NCI-H748 (cell line): ENCODE measurements around the gene PRF1.
A peak's percentile ranks its signal among the peaks of the same experiment; 100 is the strongest.

Experiments
- DNase-seq: peaks from one replicate; lab custom pipeline; 2025; ENCODE audit not compliant: unreplicated experiment; lab: John Stamatoyannopoulos, UW

Gene PRF1

DNA sequence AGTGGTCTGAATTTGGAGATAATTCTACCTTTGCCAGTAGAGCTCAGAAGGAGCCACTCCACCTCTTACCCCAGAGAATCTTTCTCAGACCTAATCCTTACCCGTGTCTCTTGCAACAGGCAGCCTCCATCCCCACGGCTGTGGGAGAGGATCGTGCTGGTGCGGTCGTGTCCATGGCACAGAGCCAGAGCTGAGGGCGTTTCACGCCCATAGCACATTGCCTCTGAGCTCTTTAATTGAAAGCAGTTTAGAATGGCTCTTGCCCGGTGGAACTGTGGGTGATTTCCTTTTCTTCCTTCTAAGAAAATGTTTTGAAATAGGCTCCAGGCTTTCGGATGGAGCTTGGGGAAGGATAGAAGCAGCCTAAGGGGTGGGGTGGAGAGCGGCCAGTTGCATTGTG lies 41.5 kb downstream of the PRF1 start:
- peak; percentile 28 for DNase-seq

DNA sequence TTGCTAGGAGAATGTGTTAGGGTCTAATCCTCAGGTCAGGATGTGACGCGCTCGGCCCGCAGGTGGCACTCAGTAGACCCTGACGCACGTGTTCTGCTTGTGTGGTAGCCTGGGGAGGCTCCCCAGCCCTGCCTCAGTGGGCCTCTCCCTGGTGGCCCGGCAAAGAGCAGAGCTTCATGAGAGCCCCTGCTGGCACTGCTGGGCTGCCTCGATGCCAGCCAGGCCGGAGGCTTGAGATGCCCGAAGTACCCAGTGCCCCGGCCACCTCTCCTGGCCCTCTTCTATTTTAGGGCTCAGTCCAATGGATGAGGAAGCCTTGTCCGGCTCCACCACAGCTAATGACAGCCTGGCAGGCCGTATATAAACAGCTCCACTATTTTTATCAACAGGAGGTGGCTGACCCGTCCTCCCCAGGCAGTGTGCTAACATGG lies 42.0 kb downstream of the PRF1 start:
- DNase-seq = no peak

DNA sequence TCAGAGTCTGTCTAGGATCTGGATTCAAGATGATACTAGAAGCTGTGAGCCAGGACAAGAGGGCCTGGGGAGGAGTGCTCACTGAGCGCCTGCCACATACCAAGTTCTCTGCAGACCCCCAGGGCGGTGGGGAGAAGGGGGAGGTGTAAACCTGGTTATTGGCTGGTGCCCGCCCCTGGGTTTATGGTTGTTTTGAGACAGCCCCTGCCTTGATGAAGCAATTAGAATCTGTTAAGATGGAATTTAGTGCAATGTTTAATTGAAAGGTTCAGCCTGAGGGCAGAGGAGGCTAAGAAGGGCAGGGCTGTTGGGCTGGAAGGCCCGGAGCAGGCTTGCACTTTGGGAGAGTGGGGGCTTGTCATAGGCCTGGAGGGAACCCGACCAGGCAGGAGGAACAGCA lies 42.7 kb downstream of the PRF1 start:
- no peak for DNase-seq

DNA sequence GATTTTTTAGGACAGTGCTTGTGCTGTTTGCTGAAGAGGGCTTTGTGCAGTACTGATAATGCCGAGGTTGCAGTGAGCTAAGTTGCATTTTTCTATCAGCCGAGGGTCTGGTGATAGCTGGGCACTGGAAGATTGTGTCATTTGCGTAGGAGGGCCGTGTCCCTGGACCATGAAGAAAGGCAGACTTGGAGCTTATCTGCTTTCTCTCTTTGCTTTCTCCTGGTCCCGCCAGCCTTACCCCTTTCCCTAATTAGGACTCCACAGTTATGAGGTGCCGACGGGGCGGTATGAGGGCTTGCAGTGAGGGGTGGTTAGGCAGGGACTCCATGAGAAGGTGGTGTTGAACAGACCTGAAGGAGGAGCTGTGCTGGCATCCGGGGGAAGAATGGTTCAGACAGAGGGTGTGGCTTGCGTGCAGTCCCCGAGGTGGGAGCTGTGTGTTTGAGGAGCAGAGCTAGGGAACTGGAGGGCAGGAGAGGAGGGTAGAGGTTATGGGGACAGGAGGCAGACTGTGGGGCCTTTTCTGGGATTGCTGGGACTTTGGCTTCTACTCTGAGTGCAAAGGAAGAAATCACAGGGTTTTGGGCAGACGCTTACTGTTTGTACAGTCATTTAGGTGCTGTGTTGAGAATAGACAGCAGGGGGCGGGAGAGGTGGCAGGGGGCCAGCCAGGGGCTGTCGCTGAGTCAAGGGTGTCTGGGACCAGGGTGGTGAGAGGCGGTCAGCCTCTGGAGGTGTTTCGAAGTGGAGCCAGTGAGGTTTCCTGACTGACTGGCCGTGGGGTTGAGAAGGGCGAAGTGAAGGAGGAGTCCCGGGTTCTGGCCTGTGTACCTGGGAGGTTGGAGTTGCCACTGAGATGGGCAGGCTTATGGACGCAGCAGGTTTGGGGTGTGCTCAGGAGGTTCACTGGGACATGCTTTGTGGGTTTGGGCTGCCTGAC lies 43.4 kb downstream of the PRF1 start:
- DNase-seq = peak; percentile 15

- DNase-seq = no peak
Measured at GRCh38 chr10:70558295-70558694, 44.2 kb downstream of the PRF1 start.

DNA sequence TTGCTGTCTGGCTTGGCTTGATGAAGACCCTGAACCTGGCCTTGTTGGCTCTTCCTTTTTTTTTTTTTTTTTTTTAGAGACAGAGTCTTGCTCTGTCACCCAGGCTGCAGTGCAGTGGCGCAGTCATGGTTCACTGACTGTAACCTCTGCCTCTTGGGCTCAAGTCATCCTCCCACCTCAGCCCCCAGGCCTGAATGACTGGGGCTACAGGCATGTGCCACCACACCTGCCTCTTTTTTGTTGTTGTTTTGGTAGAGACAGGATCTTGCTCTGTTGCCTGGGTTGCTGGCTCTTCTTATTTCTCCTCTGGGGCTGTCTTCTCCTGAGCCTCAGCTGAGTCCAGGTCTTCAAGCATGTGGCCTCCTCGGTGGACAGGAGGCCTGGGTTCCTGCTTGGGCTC lies 44.7 kb downstream of the PRF1 start:
- DNase-seq = no peak

- no peak for DNase-seq
Measured at GRCh38 chr10:70557086-70557845, 45.3 kb downstream of the PRF1 start.

DNA sequence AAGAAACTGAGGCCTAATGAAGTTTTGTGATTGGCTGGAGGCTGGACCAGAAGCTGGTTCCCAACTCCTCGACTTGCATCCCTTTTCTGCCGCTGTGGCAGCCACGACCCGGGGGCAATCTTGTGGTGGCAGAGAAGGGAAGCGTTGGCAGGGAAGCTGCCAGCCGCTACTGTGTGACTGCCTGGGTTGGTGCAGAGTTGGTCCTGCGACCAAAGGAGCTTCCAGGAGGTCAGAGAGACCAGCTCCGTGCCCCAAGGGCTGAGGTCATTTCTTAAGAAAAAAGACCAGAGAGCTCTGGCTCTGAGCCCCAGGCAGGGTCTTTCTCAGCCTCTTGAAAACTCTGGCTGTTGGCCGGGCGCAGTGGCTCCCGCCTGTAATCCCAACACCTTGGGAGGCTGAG lies 47.2 kb downstream of the PRF1 start:
- no peak for DNase-seq

DNA sequence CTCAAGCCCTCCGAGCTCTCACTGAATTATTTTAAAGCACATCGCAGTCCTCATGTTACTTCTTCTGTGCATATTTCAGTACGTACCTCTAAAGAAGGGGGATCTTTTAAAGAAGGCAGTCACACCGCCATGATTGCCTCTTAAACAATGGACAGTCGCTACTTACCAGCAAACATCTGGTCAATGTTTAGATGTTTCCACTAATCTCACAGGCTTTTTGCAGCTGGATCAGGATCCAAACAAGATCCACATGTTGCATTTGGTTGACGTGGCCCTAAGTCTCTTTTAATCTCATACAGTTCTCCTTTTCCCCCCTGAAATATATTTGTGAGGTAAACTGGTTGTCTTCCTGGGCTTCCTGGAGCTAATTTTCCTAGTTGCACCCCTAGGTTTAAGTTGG lies 50.0 kb downstream of the PRF1 start:
- no peak for DNase-seq

GRCh38 chr10:70551971-70552422 lies 50.5 kb downstream of the PRF1 start:
- DNase-seq = no peak

- no peak for DNase-seq
Measured at GRCh38 chr10:70551466-70551865, 51.1 kb downstream of the PRF1 start.

- DNase-seq = no peak
Measured at GRCh38 chr10:70550459-70550858, 52.1 kb downstream of the PRF1 start.

DNA sequence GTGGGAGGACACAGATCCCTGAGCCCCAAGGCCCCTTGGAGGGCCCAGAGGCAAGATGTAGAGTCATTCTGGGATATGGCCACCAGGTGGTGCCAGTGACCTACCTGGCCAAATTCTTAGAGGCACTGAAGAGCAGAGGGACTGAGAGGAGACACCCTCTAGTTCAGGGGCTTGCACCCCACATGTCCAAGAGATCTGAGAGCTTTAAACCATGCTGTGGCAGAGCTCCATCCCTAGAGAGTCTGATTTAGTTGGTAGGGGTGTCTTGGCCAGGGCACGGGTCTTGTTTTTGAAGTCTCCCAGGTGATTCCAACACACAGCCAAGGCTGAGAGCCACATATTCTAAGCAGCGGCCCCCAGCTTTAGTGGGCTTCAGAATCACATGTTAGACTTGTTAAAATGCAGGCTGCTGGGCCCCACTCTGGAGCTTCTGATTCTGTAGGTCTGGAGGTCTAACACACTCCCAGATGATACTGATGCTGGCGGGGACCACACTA lies 52.5 kb downstream of the PRF1 start:
- DNase-seq = peak; percentile 45

GRCh38 chr10:70549351-70549961 lies 53.1 kb downstream of the PRF1 start:
- no peak for DNase-seq
